ENCODE results near the gene DNAL1. TPM values are rescaled to one million over a fixed set of nuclear protein-coding genes. Genes with fewer than 3 reads are reported as not detected.
"Not testable (repeated sequence)": the region's sequence is repeated elsewhere in the genome, so short reads cannot be mapped to it uniquely, and the experiment has no call there.

The DNAL1 gene
- total RNA-seq, 1 donor from 2014 or later: 17.1 TPM

GRCh38 chr14:73694083-73694482 is 49.3 kb downstream of the DNAL1 start:
- DNase-seq (ENCODE audit: low spot score): no peak
- intact Hi-C loops (cut with DNase I): no loop called here

DNA sequence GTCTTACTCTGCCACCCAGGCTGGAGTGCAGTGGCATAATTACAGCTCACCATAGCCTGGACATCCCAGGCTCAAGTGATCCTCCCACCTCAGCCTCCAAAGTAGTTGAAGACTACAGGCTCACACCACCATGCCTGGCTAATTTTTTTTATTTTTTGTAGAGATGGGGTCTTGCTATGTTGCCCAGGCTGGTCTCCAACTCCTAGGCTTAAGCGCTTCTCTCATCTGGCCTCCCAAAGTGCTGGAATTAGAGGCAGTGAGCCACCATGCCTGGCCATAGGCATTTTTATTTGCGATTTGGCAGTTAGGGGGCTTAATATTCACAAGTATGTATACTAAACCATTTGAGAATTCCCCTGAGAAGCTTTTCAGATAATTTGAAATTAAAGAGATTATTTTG is 50.3 kb downstream of the DNAL1 start:
- intact Hi-C loops (cut with DNase I): no loop called here
- no peak for DNase-seq (ENCODE audit: low spot score)

DNA sequence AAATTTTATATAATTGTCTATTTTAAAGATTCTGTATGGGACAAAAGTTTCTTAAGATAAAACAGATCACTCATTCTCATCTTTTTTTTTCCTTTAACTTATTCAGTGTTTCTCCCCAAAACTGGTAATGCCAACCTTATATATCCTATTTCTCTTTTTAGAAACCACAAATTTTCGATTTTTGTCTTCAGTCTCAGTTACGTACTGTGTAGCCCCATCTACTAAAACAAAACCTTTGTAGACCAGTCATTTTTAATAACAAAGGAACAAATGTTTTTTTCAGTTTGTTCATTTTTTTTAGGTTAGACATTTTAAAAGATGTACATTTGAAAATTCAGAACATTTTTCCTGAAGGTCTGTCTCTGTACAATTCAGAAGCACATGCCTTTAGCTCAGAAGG is 51.2 kb downstream of the DNAL1 start:
- DNase-seq (ENCODE audit: low spot score): no peak
- intact Hi-C loops (cut with DNase I): no loop called here

DNA sequence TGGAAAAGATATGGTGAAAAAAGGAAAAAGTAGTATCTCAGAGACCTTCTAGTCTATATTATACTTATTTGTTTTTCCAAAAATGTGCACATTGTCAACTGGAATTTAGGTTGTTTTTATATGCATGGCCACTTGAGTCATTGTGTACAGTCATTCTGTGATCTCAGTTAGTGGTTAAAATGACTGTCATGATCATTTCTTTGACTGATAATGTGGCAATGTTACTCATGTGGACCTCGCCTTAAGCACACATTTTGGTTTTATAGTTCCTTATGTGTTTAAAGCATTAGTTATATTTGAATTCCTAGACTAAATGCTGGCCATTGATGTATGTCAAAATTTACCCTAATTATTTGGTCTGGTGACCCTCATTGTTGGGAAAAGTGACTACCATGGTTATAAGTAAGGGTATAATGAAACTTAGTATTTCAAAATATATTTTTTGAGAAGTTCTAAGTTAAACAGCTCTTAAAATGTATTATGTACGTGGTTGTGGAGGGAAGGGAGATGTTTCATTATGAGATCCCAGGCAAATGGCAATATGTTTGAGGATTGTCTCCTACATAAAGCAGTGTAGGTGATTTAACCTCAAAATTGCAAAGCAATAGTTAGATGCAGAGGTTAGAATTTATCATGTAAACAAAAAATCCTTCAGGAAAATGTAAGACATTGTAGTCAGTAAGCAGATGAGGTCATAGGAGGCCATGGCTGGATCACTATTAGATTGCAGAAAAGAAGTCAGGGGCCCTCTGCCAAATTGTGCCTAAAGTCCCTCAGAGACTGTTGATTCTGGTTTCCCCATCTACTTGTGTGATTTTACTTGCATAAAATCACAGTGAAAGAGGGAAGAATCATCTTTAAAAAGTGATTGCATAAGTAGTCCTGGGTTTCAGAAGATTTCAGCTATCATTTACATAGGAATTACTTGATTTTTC is 51.9 kb downstream of the DNAL1 start:
- no peak for DNase-seq (ENCODE audit: low spot score)
- intact Hi-C loops (cut with DNase I): no loop called here

DNA sequence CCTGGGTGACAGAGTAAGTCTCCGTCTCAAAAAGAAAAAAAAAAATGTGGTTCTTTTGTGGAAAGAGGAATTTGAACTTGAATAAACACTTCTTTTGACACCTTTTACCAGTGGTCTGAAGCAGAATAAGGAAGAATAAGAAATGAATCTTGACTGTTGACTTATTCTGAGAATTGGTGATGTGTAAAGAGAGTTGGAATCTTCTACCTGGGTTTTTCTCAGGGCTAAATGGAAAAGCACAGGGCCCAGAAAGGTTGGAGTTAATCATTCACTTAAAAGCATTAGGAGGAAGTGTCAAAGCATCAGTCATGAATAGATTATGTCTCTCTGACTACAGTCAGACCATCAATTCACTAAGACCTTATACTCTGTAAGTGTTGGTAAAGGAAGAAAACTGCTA is 55.5 kb downstream of the DNAL1 start:
- intact Hi-C loops (cut with DNase I): no loop called here
- DNase-seq (ENCODE audit: low spot score): no peak

DNA sequence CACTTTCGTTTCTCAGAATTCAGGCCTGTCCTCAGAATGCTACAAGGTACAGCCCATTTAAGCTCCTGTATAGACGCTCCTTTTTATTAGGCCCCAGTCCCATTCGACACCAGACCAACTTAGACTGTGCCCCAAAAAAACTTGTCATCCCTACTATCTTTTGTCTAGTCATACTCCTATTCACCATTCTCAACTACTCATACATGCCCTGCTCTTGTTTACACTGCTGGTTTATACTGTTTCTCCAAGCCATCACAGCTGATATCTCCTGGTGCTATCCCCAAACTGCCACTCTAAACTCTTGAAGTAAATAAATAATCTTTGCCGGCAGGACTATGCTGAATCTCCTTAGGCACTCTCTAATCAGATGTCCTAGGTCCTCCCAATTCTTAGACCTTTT is 63.3 kb downstream of the DNAL1 start:
- intact Hi-C loops (cut with DNase I); DNase-seq (ENCODE audit: low spot score): not testable (repeated sequence)

- DNase-seq (ENCODE audit: low spot score): no peak
- intact Hi-C loops (cut with DNase I): loop anchor here (5.0 kb wide), 2 partner anchors 68 to 77 kb away; partner anchors contain the start of gene DNAL1
Observed at GRCh38 chr14:73709904-73710469, 65.2 kb downstream of the DNAL1 start.

DNA sequence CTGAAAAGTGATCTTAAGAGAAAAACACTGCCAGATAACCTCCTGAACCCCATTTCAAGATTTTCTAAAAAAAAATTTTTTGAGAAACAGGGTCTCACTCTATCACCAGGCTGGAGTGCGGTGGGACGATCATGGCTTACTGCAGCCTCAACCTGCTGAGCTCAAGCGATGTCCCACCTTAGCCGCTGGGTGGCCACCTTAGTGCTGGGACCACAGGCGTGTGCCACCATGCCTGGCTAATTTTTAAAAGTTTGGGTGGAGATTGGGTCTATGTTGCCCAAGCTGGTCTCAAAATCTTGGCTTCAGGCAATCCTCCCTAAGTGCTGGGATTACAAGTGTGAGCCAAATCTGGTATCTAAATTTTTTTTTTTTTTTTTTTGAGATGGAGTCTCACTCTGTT is 66.0 kb downstream of the DNAL1 start:
- intact Hi-C loops (cut with DNase I): loop anchor here (5.0 kb wide), 2 partner anchors 68 to 77 kb away; partner anchors contain the start of gene DNAL1
- DNase-seq (ENCODE audit: low spot score): no peak

DNA sequence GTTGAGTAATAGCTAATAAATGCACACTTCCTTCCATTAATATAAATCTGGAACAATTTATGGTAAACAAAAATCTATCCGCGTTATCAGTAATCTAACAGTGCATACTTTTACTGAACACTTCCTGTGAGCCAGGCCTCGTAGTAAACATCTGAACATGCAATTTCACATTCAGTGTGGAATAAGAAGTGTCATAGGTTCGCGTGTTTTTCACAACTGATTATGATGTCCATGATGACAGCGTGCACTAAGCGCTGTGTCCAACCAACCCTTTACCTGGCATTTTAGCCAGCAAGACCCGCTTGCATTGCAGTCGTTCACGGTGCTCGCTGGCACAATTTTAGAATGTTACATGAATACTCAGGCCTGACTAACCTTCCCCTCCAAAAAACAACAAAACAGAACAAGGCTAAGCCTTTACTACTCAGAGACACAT is 67.3 kb downstream of the DNAL1 start:
- intact Hi-C loops (cut with DNase I): loop anchor here (5.0 kb wide), 2 partner anchors 70 to 75 kb away; partner anchors contain the start of gene DNAL1
- DNase-seq (ENCODE audit: low spot score): no peak

DNA sequence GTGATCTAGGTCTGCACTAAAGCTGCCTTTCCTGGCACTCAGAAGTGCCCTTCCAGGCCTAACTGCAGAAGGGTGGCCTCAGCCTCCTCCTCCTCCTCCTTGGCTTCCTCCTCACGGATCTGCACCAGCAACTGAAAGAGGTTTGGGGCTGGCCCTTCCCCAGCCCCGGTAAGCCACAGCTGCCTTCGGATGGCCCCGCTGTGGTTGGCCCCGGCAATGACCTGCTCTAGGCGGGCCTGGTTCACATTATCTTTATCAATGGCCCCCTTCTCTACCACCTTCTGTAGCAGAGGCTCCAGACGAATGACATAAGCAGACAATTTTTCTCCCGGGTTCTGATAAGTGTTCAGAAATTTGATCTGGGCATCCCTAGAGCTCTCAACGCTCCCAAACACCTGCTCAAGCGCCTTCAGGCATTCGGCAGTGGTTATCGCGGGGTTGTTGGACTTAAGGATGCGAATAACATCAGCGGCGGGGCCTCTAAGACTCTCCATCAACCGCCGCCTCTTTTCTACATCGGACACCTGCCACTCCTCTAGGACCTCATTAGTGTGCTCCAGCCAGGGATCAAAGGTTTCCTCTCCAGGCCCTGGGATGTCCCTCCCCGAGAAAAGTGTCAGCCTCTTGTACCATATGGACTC is 67.9 kb downstream of the DNAL1 start:
- intact Hi-C loops (cut with DNase I): loop anchor here (5.0 kb wide), 2 partner anchors 70 to 75 kb away; partner anchors contain the start of gene DNAL1
- DNase-seq (ENCODE audit: low spot score): no peak

- no peak for DNase-seq (ENCODE audit: low spot score)
- intact Hi-C loops (cut with DNase I): loop anchor here (5.0 kb wide), 2 partner anchors 71 to 74 kb away; partner anchors contain the start of gene DNAL1
Observed at GRCh38 chr14:73713206-73713802, 68.5 kb downstream of the DNAL1 start.

DNA sequence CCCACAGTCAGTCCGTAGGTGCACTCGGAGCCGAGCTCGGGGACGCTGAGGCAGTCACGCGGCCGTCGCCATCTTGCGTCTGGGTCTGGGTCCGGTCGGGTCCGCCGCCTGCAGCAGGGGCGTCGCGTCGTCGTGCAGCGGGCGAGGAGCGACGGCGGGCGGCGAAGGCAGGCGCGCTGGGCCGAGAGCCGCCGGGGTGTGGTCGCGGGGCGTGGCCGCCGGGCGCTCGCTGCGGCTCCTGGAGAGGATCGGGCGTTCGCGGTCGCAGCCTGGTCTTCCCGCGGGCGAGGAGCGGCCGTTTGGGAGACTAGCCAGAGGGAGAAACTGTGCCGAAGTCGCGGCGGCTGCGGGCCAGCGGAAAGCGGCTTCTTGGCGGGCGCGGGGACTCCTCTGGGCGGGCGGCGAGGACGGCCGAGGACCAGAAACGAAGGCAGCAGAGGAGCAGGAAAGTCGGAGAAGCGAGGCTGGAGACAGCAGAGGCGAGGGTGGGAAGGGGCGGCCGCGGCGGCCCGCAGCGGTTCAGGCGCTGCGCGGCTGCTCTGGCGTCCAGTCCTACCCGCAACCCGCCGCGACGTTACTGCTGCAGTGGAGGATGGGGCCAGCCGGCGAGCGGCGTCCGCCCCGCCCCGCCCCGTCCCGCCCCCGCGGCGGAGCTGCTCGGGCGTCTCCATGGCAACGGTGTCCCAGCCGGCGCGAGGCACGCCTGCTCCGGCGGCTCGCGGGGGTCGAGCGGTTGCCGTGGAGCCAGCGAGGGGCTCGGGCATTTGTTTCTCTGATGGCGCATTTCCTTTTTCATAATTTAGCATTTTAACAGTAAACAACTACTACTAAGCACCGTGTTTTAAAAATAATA is 69.2 kb downstream of the DNAL1 start, which contains the start of gene PNMA1:
TSS of gene PNMA1 (minus strand) at position 582 of the 853 bp plus-strand sequence. CDS start 745 bp downstream, outside the sequence.
- peak; percentile 94 for DNase-seq (ENCODE audit: low spot score)
- intact Hi-C loops (cut with DNase I): loop anchor here (5.0 kb wide), 2 partner anchors 72 to 73 kb away; partner anchors contain the start of gene DNAL1

DNA sequence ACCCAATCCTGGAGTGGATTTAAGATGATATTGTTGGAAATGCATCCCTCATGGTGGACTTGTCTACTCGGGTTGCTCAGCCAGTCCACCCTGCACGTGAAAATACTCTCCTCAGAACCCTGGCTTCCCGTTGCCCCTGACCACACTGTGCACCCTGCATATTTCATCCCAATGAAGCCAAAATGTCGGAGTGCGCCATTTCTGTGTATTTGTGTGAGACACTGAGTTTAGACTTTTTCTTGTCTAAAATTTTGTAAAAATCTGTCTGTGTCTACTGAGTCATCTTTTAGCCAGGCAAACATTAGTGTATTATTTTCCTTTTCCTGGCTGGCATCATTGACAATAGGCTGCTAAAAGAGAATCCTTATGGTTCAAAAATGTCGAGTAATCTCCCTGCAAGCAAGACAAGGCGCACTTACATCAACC is 69.9 kb downstream of the DNAL1 start:
- no peak for DNase-seq (ENCODE audit: low spot score)
- intact Hi-C loops (cut with DNase I): loop anchor here (5.0 kb wide), 2 partner anchors 72 to 73 kb away; partner anchors contain the start of gene DNAL1

GRCh38 chr14:73715707-73716106 is 70.9 kb downstream of the DNAL1 start:
- intact Hi-C loops (cut with DNase I): no loop called here
- no peak for DNase-seq (ENCODE audit: low spot score)

- DNase-seq (ENCODE audit: low spot score): no peak
- intact Hi-C loops (cut with DNase I): no loop called here
Observed at GRCh38 chr14:73717266-73717665, 72.5 kb downstream of the DNAL1 start.

GRCh38 chr14:73717711-73718417 is 73.1 kb downstream of the DNAL1 start:
- DNase-seq (ENCODE audit: low spot score): no peak
- intact Hi-C loops (cut with DNase I): no loop called here

DNA sequence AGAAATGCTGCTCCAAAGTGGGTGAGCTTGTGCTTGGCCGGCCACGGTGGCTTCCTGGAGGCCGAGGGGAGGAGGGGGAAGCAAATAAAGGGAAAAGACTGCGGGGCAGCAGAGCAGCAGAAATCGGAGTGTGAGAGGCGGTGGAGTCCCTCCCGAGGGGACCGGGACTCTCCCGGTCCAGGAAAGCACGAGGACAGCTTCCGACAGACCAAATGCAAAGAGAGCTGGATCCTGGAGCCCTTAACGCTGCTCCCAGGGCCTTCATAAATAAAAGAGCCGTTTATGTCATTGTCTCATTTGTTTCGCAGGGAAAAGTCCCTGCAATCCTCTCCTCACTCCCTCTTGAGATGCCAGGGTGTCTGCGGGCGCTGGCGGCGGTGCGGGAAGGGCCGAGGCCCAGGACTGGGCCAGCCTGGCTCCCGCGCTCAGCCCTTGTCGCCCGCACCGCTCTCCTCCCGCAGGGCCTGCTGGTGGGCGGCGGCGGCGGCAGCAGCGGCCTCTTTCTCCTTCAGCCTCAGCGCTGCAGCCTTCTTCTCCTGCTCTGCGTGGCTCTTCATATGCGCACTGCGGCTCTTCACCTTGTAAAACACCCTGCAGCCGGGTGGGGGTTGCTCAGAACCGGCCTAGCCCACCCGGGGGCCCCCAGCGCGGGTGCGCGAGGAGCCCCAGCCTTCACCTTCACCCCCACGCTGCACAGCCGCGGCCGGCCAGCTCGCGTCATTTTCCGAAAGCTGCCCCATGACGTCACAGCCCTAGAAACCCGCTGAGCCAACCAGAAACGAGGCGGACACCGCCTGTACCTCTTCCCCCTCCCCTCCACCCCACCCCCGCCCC is 73.8 kb downstream of the DNAL1 start:
- peak; percentile 79 for DNase-seq (ENCODE audit: low spot score)
- intact Hi-C loops (cut with DNase I): no loop called here

Data from cardiac septum (tissue), 1 donor.